ENCODE results near the gene CHI3L2.

Gene CHI3L2

DNA sequence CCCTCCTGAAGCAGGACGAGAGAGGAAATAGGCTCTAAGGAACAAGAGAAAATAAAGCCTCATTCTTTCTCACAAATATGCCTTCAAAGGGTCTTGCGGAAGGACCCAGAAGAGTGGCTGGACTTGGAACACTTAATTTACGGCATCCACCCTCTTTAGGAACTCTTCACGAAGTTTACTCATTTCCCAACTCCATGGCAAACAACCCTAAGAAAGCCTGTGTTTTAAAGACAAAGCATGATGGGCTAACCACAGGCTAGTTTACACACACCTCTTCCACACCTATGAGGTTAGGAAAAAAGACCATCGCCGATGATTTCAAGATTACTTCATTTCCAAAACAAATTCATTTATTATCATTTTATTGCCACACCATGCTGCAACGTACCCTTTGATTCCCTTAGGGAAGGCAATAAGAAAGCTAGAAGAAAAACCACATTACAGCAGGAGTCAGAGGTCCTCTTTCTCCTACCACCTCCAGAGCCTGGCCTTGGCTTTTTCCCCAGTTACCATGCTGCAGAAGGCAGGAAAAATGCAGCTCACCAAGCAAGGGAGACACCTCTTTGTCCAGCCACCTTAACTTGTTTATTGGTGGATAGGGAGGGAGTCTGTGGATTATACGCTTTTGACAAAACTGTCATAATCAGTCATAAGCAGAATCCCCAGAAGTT lies 29.6 kb downstream of the CHI3L2 start:
- DNase-seq (ENCODE audit: low read depth) = no peak

DNA sequence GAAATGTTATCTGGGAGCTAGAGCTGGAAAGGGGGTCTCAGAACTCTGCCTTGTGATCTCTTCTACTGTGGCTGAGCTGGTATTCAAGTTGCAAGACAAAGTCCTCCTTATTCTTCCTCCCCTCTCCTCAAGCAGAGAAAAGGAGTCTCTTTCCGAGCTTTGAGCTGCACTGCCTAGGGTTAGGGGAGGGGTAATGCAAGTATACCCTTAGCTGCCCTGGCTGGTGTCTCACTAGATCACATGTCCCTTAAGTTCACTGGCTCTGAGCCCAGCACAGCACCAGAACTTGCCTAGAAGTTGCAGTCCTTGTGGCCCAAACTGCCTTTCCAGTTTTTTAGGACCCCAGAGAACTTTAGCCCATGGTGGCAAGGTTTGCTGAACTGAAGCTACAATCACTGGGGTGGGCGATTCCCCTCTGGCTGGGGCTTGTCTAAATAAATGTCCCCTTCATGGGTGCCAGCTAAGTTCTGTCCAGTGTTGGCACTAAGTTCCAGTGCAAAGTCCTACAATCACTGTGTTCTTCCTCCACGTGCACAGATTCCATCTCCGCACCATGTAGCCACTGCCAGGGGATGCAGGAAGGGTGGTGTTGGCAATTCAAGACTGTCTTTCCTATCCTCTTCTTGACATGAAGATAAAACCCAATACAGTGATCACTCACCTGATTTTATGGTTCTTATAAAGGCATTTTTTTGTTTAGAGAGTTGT lies 40.4 kb downstream of the CHI3L2 start:
- no peak for DNase-seq (ENCODE audit: low read depth)

DNA sequence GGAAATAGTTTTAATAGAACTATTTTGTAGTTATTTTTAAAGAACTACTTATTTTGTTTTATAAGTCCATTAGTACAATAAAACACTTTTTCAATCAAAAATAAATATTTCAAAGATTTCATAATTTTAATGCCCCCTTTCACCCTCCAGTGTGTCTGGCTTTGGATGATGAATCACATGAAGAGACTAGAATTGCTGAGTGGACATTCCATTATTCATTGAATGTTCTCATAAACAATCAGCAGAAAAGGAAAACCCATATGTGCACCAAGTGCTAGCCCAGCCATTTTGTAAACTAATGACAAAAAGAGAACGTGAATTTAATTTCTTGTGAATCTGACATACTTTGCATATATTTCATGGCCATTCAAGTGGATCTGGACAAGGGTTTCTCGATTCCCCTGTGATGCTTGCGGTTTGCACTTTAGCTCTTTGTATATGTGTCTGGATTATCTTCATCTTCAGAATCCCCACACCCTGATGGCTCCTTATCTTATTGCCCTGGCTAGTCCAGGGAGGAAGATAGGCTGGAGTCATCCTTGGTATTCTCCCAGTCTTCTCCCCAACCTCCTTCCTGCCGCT lies 42.4 kb downstream of the CHI3L2 start:
- no peak for DNase-seq (ENCODE audit: low read depth)

DNA sequence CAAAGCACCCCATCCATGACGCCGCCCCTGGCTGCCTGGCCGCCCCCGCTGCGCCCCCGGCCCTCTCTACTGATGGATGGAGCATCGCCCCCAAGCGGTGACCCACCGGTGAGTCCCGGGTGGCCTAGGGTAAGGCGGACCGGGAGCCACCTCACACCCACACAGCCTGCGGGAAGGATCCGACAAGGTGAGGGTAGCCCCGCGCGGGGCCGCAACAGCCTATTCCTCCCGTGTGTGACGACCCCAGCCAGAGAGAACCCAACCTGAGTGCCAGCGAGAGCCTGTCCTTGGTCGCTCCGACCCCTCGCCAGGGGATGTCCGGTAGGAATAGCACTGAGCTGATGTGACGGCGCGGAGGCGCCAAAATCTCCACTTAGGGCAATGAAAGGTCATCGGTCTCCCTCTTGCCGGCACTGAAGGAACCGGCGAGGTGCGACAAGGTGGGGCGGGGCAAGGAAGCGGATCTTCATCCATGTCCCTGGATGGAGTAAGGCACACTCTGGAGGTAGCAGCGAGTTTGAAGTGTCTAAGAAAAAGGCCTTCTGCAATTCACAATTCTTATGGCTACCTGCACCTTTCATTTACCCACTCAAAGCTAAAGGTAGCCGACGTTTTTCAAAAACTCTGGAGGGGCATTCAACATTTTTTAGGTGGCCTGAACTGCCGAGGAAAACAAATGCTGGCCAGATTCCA lies 43.4 kb downstream of the CHI3L2 start:
- DNase-seq (ENCODE audit: low read depth) = no peak

DNA sequence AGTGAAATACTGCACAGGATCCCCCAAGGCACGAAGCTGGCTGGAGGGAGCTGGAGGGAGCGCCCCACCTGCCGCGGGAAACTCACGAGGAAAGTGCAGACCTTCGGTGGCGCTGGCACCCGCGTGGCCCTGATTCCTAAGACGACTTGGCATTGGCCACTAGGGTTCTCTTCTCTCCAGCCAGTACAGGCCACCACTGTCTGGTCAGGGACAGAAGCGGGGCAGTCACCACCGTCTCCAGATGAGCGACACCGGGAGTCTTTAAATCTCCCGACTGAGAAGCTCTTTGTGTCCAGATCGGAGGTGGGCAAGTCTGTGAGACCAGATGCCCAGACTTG lies 43.9 kb downstream of the CHI3L2 start:
- no peak for DNase-seq (ENCODE audit: low read depth)

DNA sequence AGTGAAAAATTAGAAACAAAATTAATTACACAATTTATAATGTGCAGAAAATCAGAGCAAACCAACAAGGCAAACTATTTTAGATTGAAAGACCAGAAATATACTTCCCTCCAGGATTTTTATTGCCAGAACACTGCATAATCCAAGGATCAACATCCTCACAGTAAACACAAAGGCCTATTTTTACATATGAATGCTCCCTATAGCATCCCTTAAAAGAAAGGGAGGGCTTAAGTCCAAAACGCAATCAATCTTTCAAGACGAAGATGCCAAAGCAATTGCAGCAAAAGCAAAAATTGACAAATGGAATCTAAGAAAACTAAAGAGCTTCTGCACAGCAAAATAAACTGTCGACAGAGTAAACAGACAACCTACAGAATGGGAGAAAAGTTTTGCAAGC lies 44.6 kb downstream of the CHI3L2 start:
- DNase-seq (ENCODE audit: low read depth) = no peak

DNA sequence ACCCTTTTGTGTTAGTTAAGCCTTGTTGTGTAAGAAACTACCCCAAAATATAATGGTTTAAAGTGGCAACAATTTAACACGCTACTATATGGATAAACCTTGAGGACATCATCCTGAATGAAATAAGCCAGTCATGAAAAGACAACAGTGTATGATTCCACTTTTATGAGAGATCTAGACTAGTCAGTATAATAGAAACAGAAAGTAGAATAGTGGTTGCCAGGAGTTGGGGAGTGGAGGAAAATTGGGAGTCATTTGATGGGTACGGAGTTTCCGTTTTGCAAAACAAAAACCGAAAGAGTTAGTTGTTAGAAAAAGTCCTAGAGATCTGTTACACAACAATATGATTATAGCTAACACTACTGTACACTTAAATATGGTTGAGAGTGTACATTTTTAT lies 47.1 kb downstream of the CHI3L2 start:
- no peak for DNase-seq (ENCODE audit: low read depth)

DNA sequence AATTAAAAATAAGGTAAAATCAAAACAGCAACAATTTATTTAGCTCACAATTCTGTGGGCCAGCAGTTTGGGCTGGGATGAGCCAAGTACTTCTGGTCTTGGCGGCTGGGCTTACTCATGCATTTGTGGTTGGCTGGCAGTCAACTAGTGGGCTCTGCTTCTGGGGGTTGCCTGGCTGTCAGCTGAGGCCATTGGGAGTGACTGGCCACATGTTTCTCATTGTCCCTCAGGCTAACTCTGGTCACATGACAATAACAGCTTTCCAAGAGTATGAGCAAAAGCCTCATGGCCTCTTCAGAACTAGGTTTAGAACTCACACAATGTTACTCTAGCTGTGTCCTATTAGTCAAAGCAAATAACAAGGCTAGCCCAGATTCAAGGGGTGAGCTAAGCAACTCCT lies 47.6 kb downstream of the CHI3L2 start:
- no peak for DNase-seq (ENCODE audit: low read depth)

DNA sequence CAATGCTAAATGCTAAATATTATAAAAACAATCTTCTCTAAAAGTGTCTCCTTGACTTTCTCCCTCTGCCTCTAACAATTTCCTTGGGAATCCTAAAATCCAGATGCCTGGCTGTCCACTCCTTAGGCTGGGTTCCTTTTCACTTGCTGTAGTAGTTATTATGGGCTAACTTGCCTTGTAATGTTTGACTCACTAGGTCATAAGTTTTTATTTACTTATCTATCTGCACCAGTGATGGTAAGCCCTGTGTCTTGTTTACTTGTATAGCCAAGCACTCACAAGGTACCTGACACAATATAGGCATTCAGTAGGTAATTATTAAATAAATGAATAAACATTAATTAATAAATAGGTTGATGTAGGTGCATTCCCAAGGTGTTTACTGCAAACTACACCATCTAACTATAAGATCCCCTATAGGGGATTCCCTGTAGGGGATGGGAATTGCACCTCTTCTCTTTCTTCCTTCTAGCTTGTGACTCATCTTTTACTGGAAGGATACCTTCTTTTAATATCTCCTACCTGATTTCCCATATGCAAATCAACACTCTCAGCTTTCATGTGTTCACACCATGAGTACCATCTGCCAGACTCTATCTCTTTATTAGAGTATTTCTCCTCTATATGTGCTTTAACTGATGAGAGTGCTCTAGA lies 48.4 kb downstream of the CHI3L2 start:
- no peak for DNase-seq (ENCODE audit: low read depth)

DNA sequence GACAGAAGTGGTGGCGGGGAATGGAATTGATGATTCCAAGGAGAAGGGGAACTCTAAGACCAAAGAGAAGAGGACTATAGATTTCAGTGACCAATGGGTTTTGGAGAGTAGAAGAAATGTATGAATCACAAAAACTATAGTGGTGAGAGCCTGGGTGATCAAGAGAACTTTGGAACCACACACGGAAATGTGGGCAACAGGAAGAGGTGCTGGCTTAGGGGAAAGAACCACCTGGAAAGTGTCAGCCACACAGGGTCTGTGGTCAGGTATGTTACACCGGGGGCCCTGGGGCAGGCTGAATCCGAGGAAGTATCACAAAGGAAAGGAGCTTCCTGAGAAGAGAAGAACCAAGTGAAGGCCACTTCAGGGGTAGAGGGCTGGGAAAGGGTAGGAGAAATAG lies 51.6 kb downstream of the CHI3L2 start:
- DNase-seq (ENCODE audit: low read depth) = no peak

DNA sequence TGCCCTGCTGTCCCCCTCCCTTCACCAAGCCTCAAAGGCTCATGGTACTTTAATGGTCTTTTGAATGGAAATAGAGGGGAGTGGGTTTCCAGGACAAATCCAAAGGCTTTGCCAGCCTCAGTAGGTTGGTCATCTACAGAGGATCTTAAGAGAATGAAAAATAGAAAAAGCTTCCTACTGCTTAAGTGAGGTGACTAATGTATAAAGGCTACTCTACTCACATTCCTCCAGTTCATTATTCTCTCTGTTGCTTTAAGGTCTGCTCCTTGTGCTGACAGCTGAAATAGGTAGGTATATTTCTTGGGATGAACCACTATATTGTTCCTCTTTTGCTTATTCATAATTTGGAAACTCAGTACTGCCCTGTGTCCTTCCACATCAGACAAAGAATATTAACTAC lies 52.8 kb downstream of the CHI3L2 start:
- no peak for DNase-seq (ENCODE audit: low read depth)

DNA sequence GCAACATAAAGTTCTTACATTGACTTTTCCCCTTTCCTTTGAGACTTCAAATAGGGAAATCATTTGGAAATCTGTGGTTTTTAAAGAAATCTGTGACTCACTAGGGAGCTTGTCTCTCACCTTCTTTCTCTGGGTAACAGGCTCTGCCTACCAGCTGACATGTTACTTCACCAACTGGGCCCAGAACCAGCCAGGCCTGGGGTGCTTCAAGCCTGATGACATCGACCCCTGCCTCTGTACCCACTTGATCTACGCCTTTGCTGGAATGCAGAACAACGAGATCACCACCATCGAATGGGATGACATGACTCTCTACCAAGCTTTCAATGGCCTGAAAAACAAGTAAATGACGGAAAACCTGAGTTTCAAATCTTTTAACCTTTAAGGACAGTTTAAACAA lies 53.9 kb downstream of the CHI3L2 start:
- no peak for DNase-seq (ENCODE audit: low read depth)

DNA sequence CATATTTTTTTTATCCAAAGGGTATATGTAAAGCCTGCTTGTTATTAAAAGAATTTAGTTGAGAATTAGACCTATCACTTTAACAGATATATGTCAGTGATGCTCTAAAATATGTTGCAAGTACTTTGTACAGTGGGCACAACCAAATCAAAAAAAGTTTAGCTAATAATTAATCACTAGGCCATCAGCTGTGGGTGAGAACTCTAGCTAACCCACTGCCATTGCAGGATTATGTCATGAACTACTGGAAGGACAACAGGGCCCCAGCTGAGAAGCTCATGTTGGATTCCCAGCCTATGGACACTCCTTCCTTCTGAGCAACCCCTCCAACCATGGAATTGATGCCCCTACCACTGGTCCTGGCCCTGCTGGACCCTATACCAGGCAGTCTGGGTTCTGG lies 56.3 kb downstream of the CHI3L2 start:
- DNase-seq (ENCODE audit: low read depth) = no peak

DNA sequence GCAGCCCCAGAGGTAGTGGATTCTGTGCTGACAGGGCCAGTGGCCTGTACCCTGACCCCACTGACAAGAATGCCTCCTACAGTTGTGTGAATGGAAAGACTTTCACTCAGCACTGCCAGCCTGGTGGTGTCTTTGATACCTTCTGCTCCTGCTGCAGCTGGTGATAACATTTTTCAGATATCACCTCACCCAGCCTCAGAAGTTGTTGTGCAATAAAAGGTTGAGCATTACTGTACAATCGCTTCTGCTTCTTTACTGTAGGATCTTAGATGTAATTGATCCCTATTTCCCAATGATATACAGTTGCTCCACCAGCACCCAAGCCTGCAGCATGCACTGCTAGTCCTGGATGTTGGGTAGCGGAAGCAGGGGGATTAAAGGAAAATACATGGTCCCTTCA lies 58.4 kb downstream of the CHI3L2 start:
- no peak for DNase-seq (ENCODE audit: low read depth)

DNA sequence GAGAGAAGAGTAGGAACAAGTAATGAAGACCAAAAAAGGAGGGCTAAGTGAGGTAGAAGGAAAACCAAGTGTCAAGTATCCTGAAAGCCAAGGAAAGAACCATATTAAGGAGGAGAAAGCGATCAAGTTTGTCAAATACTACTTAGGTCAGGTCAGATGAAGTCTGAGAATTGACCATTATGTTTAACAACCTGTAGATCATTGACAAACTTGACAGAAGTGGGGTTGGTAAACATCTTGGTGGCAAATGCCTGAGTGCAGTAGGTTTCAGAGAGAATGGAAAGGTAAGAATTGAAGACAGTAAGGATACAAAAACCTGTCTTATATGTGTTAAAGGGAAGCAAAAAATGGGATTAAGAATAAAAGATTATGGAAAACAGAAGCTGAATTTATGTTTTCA lies 59.4 kb downstream of the CHI3L2 start:
- DNase-seq (ENCODE audit: low read depth) = no peak

DNA sequence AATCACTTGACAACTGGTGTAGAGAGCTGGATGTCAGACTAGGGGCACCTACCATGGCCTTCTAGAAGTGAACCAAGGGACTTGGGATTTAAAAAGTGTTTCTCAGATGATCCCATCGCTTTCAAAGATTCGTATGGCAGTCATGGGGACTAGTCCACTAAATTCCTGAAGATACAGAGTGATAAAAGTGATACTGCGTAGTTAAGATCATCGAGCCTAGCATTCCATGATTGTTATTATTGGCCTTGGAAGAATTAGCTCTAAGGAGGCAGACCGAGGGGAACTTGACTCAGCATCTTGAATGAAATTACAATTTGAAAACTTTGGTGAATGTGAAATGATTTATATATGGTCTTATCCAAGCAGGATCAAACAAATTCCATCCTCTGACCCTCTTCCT lies 61.9 kb downstream of the CHI3L2 start:
- no peak for DNase-seq (ENCODE audit: low read depth)

DNA sequence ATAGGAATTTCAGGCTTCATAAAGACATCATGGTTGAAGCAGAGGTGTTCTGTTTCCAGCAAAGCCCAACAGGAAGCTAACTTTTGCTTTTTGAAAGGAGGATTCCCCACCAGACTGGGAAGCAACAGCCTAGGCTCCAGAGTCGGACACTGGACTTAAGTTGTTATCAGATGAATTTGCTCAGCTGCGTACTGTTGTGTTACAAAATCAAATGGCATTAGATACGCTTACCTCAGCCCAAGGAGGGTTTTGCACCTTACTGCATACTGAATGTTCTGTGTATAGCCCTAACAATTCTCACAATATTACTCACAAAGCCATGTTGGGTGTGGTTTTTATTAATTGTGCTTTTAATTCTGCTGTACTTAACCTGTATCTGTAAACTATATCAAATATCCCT lies 62.6 kb downstream of the CHI3L2 start:
- DNase-seq (ENCODE audit: low read depth) = no peak

DNA sequence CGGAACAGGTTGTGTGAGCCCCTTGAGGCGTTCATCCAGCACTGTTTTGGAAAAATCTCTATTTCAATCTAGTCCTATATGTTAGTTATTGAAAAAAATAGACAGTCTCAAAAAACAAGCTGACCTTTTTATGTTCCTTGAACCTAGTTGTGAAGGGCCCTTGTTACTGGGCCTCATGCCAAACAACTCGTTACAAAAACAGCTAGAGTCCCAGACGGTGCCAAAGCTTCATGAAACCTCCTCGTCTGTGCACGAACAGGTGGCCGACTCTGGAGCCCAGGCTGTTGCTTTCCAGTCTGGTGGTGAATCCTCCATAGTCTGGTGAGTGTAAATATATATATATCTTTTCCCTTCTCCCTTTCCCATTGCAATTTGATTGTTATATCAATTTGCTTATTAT lies 63.1 kb downstream of the CHI3L2 start, which contains the start of gene CHIA:
TSS of gene CHIA (plus strand) at position 222 of the 400 bp plus-strand sequence. CDS start 19,617 bp downstream, outside the sequence.
- no peak for DNase-seq (ENCODE audit: low read depth)

Measured in activated T-cell treated with anti-CD3 and anti-CD28 coated beads for 1 hour (primary cell).